D721Med (cell line): ENCODE measurements around the gene CLIP4.

Experiments
- DNase-seq: peaks from one replicate; pipeline ENCODE4 v3.0.0; 2011; ENCODE audit warnings: low spot score; ENCODE audit not compliant: insufficient read length
- FAIRE-seq: peaks from 2 replicates; lab custom pipeline; 2011; peaks lifted over from hg19 to GRCh38; lab: Jason Lieb, UNC
- CTCF ChIP-seq: IDR thresholded peaks from 2 replicates; pipeline ENCODE4 v1.5.1; 2012; ENCODE audit warnings: mild to moderate bottlenecking, control low read depth; ENCODE audit not compliant: insufficient read depth; ENCODE audit errors: missing control alignments

CLIP4 gene

GRCh38 chr2:29072251-29072650 is 43.0 kb upstream of the CLIP4 start:
- FAIRE-seq = no peak
- no peak for TF ChIP-seq CTCF
- DNase-seq = no peak

GRCh38 chr2:29072971-29073725 is 42.1 kb upstream of the CLIP4 start:
- TF ChIP-seq CTCF = no peak
- DNase-seq = no peak
- FAIRE-seq = no peak

DNA sequence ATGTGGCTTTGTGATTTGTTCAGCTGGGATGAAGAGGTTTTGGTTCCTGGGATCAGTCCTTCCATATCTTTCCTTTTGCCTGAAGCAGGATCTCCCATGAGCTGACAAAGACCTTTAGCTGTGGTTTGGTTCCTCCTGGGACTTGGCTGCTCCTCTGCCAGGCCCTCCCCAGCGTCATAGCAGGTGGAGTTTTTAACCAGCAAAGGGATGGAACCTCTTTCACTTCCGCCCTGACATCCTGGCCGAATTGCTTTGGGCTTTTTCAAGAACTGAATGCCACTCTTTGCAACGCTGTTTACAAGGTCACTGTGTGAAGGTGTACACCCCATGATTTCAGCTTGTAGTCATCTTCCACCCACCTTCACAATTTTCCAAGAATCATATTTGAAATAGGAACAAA is 41.3 kb upstream of the CLIP4 start:
- FAIRE-seq = no peak
- no peak for DNase-seq
- no peak for TF ChIP-seq CTCF

- no peak for TF ChIP-seq CTCF
- FAIRE-seq (peak; percentile 98), DNase-seq (peak; percentile 66)
These were observed 40.8 kb upstream of the CLIP4 start, which contains the start of gene PCARE for GRCh38 chr2:29074411-29074810. PCARE (minus strand) TSS chr2:29074523; CDS start chr2:29074261, 262 bp downstream.

GRCh38 chr2:29075894-29076705 is 39.1 kb upstream of the CLIP4 start:
- TF ChIP-seq CTCF = no peak
- no peak for DNase-seq
- no peak for FAIRE-seq

- DNase-seq (no peak), FAIRE-seq (no peak)
- no peak for TF ChIP-seq CTCF
These were observed 35.3 kb upstream of the CLIP4 start for GRCh38 chr2:29079887-29080286.
